LoVo (cell line): ENCODE results near the gene ANKS1B.

ENCODE experiments used
- DNase-seq: peaks from one replicate; pipeline ENCODE4 v3.0.0-alpha.2; 2016; ENCODE audit warnings: low spot score

The ANKS1B gene

GRCh38 chr12:98763656-98764055, 1221.1 kb downstream of the ANKS1B start:
- no peak for DNase-seq

DNA sequence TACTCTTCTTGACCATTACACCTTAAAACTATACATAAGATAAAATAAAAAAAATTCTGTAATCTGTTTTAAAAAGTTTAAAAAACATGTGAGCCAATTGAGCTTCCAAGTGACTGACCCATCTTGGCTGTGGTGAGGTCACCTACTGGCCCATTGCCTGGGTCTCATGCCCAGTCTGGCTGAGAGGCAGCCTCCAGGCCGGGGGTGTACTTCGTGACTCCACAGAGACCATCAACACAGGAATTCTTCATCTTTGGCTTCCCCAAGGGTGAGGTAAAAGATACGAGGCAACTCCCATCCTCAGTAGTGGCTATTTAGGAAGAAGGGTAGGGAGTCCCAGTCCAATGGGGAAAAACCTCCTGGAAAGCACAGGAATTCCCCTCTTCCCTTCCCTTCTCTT, 1226.4 kb downstream of the ANKS1B start:
- DNase-seq, result no peak

DNA sequence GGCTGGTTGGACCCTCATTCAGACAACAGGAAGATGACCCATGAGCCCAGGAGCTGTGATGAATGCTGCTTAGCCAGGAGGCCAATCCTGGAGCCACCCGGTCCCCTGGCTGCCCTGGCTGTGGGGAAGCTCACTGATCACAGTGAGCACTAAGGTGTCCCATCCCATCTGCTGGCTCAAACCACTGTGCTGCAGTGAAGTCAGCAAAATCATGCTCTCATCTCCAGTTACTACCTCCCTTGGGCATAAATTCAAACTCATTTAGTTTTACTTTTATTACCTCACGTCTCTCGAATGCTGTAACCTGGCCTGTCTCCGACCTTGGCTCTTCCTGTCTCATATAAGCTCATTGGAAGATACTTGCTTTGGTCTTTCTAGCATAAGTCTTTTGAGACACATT, 1227.3 kb downstream of the ANKS1B start:
- no peak for DNase-seq

GRCh38 chr12:98755855-98756254, 1228.9 kb downstream of the ANKS1B start:
- DNase-seq, result peak; percentile 16

DNA sequence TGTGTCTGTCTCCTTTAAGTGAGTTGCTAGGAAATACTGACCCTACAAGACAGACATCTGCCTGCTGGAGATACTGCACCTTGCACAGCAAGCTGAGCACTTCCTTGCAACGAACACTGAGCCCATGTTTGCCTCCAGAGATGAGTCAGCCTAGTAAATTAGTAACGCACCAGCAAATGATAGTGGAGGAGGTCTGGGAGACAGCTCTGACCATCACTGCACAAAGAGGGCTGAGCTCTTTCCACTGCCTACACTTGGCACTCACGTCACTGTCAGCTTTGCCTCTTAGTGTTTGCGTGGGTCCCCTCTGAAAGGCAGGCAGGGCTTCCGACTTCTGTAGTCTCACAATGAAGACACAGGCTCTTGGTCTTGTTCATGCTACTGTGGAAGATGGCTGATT, 1230.6 kb downstream of the ANKS1B start:
- DNase-seq, result peak; percentile 35

- DNase-seq, result no peak
Observed at GRCh38 chr12:98752726-98753125, 1232.0 kb downstream of the ANKS1B start.

- DNase-seq, result no peak
Observed at GRCh38 chr12:98751580-98752115, 1233.1 kb downstream of the ANKS1B start.

DNA sequence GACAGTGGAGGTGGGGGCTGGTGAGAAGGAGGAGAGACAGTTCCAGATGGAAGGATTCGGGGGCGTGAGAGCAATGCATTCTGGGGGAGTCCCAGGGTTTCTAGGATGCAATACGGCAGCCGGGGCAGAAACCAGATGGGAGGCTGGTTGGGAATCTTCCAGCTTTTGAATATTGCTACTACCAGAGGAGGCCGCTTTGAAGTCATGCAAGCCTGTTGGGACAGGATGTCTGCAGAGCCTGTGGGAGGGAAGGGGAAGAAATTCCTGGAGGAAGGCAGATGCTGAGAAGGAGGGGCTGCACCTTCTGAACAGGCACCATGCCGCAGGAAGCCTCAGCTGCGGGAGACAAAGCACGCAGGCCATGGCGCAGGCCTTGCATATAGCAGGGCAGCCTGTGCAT, 1234.2 kb downstream of the ANKS1B start:
- no peak for DNase-seq

DNA sequence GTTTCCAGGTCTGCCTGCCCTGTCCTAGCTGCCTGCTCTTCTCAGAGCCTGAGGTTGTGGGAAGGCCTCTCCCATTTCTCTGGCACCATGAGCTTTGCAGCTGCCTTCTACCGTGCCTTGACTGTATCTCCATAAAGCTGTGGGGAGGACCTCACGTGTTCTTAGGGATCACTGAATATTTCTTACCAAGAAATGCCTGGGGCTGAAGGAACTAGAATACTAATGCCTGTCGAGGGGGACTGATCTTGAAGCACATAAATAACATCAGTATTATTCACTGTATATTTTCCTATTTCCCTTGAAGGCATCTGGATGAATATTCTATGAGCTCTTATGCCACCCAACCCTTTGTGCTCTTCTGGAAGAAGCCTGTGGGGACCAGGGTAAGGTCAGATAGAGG, 1236.3 kb downstream of the ANKS1B start:
- DNase-seq, result no peak

DNA sequence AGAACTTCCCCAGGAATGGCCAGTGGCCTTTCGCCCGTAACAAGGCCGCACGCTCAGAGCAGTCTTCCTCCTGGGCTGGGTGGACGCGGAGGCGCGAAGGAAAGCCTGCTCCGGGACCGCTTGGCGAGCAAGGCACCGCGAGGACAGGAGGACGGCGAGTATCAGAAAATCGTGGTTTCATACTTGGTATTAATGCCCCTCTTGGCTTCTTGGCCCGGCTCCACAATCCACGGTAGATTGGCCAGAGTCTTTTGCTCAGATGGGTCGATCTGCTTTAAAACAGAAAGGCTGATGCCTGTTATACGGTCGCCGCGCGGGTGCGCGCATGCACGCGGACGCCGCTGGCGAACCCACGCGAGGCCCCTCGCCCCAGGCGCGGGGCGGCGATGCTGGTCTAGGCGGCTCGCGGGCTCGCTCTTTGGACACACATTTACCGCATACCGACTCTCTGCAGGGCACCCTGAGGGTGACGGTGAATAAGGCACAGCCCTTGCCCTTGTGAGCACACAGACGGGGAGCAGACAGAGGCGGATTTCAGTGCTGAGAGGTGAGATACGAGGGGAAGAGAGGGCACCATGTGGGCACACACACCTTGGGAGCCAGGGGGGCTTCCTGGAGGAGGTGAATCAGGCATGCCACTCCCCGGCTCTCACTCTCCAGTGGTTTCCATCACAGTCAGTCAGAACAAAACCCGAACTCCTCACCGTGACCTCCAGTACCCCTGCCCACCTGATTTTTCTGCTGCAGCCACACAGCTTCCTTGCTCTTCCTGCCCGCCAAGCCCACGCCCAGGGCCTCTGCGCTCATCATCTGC, 1239.0 kb downstream of the ANKS1B start:
- DNase-seq, result no peak

GRCh38 chr12:98744680-98745079, 1240.1 kb downstream of the ANKS1B start:
- DNase-seq, result no peak

DNA sequence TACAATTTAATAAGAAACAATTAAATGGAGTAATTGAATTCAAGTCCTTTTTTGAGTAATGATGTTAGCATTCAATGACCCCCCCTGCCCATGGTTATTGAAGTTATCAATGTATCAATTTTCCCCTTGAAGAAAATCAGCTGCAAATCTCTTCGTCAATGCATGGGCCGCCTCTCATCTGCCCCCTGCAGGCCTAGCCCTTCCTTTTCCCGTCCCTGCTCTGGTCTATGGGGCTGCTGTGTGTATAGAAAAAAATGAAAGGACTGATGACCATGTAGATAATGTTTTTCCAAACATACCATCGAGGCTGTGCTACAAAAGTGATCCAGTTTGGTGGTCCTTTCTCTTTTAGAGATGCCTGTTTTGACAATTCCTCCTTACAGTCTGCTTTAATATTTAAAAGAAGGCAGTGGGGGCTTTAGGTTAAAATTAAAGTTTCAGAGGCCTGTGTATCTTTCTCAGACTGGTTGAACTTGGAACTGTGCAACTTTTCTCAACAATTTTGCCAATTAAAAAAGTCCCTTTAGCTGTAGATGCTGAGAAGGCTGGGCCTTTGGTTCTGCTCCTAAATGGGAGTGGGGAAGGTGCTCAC, 1241.3 kb downstream of the ANKS1B start:
- DNase-seq, result peak; percentile 19

DNA sequence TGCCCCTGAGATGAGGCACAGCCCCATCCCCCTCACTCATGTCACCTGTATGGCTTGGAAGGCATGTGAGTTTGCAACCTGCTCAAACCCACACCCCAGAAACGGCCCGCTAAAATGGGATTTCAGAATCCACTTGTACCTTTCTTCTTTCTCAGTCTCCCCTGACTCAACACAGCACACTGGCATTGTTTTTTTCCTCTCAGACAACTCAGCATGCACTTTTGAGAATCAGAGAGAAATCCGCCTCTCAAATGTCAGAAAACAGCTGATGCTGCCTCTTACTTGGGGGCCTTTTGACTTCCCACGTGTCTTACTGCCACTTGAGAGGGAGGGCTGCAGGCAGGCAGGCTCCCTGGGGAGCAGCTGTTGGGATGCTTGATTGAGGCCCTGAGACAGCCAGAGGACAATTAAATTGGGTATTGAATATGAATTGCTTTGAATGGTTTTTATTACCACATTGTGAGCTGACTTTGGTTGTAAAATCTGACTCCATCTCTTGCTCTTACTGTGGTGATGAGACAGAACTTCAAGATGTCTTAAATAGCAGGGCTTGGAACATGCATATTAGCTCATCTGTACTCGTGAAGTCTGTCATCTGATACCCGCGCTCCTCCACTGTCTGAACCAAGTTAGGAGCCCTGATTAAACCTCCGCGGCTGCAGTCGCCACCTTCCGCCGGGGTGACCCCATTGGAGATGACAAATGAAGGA, 1243.0 kb downstream of the ANKS1B start:
- DNase-seq, result no peak

DNA sequence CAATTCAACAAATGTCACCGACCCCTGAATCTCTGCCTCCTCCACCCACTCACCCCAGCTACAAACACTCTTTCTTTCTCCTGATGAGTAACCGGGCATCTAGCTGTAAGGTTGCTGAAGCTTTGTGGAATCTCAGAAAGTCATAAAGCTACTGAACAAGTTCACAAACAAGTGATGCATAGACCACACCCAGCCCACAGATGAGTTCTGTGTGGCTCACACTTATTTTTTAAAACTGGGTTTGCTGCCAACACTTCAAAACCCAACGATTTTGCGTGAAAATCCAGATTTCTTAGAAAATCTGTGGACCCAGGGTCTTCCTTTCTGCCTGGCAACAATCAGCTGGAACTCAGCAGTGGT, 1243.6 kb downstream of the ANKS1B start:
- DNase-seq, result no peak

DNA sequence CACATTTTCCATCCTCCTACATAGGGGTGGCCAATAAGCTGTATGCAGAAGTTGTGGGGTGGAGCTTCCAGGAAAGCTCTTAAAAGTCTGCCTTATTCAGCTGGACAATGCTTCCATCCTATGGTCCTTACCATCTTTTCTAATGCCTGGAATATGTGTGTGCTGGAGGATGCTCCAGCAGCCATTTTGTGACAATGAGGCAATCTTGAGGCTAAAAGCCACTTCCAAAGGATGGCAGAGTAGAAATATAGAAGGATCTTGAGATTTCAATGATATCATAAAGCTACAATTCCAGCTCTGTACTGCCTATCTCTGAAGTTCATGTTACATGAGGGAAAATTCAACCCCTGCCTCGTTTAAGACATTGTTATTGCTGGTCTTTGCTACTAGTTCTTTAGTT, 1244.0 kb downstream of the ANKS1B start:
- no peak for DNase-seq

- no peak for DNase-seq
Observed at GRCh38 chr12:98738539-98738938, 1246.2 kb downstream of the ANKS1B start.

- no peak for DNase-seq
Observed at GRCh38 chr12:98738002-98738401, 1246.7 kb downstream of the ANKS1B start.

GRCh38 chr12:98737322-98737712, 1247.4 kb downstream of the ANKS1B start:
- DNase-seq, result no peak

DNA sequence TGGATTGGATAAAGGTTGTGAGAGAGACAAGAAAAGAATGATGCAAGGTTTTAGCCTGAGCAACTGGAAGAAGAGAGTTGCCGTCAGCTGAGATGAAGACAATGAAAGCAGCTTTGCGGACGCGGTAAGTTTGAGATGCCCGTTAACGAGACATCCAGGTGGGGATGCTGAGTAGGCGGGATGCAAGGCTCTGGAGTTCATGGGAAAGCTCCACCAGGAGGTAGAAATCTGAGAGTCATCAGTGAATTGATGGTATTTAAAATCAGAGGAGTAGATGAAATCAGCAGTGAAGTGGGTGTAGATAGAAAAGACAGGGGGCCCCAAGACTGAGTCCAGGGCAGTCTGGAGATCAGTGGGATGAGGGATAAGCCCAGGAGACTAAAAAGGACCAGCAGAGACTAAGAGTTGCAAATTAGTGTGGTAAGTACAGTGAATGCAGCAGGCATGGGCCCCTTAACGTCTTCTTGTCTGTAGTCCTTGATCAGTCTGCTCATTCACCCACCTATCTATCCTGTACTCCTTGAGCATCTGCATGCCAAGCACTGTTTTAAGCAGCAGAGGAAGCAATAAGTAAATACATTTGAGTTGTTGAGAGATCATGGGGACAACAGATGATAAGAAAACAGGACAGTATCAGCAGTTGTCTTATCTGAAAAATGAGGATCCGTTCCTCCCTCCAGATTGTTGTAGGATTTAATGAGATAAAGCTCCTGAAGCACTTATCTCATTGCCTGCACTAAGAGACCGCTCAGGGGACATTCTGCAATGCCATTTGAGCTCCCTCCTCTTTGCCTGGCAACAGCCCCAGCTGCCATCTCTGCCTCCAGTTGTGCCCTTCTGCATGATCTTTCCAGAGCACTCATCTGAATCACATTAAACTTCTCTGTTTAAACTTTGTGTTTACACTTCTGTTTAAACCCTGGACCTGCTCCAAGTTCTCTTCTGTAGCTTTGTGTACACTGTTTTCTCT, 1248.1 kb downstream of the ANKS1B start:
- DNase-seq, result no peak

- no peak for DNase-seq
Observed at GRCh38 chr12:98735821-98736220, 1248.9 kb downstream of the ANKS1B start.

DNA sequence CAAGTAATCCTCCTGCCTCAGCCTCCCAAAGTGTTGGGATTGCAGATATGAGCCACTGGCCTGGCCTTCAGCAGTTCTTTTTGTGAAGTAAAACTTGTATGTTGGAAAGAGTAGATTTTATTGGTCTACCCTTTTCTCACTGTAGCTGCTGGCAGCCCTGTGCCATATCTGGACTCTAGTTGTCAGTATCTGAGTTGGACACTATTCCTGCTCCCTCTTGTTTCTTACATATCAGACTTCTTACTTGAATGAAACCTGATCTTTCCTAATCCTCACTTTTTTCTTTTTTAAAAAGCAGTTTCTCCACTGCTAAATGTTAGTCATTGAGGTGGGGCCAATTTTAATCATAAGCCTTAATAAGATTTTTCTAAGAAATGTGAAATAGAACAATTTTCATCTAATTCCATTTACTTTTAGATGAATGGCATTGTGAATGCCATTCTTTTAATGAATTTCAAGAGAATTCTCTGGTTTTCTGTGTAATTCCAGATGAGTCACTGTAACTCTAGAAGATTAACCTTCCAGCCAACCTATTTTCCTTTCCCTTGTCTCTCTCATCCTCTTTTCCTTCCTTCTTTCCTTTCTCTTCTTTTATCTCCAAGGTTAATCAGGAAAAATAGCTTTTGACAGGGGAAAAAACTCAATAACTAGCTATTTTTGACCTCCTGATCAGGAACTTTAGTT, 1250.9 kb downstream of the ANKS1B start:
- DNase-seq, result no peak
